ENCODE data around the gene TMEM205. TPM values are rescaled to one million over a fixed set of nuclear protein-coding genes. Genes with fewer than 3 reads are reported as not detected.
"Not testable (repeated sequence)": the region's sequence is repeated elsewhere in the genome, so short reads cannot be mapped to it uniquely, and the experiment has no call there.

Gene TMEM205
- total RNA-seq, 2 experiments from 2014 or later, result 25.9 to 26.7 TPM

DNA sequence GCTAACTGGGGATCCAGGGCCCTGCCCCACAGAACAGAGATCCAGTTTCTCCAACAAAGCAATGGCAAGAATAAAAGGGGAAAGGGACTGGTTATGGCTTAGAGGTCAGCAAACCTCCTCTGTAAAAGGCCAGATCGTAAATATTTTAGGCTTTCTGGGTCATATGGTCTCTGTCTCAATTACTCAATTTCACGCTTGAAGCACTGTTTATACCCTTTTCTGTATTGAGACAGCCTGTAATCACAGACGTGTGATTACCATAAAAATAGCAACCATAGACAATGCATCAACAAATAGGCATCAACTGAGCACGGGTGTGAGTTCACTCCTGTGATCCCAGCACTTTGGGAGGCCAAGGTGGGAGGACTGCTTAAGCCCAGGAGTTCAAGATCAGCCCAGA is 15.9 kb downstream of the TMEM205 start:
- no peak for DNase-seq
- Mint-ChIP-seq H3K36me3 (ENCODE audit: low read depth) (peaks cover 2% of the 10 kb centered on the region), H3K27me3 (no peaks in the 10 kb centered on the region), H3K4me1 (no peaks in the 10 kb centered on the region), H3K4me3 (no peak overlapping the region), H3K27ac (no peak overlapping the region), H3K9me3 (no peaks in the 10 kb centered on the region)
- CTCF ChIA-PET, result no interaction called here
- POLR2A ChIA-PET, result no interaction called here

DNA sequence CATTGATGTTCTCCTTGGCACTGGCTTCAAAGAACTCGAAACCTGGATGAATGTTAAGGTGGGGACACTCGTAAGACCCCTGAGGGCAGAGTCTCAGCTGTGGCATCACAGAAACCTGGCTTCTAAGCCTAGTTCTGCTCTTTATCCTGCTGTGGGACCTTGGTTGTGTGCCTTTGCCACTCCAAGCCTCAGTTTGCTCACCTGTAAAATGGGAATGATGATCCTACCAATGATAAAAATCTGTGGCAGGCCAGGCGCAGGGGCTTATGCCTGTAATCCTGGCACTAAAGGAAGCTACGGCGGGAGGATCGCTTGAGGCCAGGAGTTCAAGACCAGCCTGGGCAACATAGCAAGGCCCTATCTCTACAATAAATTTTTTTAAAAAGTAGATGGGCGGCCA is 20.5 kb downstream of the TMEM205 start:
- H3K27ac Mint-ChIP-seq, result peak overlapping the region; percentile 66
- H3K9me3 Mint-ChIP-seq, result no peaks in the 10 kb centered on the region
- H3K4me1 Mint-ChIP-seq, result peaks cover 17% of the 10 kb centered on the region
- DNase-seq, result no peak
- POLR2A ChIA-PET, result no interaction called here
- H3K4me3 Mint-ChIP-seq, result no peak overlapping the region
- CTCF ChIA-PET, result interaction anchor here (1.1 to 4.4 kb wide), 2 partner anchors 49 to 56 kb away, joined by 3 to 17 read pairs; partner anchors contain the start of gene SWSAP1
- peaks cover 4% of the 10 kb centered on the region for H3K27me3 Mint-ChIP-seq
- H3K36me3 Mint-ChIP-seq (ENCODE audit: low read depth), result peaks cover 2% of the 10 kb centered on the region

DNA sequence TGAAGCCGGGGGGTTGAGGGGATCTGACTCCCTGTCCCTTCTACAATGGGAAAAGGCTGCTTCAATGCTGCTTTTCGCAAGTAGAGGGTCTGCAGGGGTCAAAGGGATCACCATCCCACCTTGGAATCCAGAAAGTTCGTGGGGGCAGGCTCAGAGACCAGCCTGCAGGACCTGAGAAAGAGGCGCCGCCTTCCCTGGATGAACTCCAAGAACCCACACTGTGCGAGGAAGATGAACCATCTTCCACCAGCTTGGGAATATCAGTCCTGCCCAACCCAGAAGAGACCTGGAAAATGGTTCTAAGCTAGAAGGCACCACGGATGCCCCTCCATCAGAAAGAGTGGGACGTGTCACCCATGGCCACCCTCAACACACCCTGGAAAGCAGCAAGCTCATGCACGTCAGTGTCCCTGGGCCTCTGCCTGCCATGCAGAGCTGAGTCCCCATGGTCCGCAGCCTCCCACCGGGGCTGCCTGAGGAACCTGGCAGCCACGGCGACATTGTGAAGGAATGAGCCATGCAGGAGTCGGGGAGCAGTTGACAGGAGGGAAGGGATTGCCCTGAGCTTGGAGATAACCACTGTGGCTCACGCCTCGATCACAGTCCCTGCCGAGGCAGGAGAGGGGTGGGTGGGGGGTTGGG is 21.2 kb downstream of the TMEM205 start:
- ChIA-PET POLR2A (interaction anchor here (0.7 kb wide), 1 partner anchor 52 kb away, joined by 3 read pairs; no protein-coding TSS in a partner anchor), CTCF (interaction anchor here (1.1 to 4.4 kb wide), 3 partner anchors 50 to 158 kb away, joined by 3 to 17 read pairs (median 5); partner anchors contain the start of gene SWSAP1)
- Mint-ChIP-seq H3K36me3 (ENCODE audit: low read depth) (peaks cover 2% of the 10 kb centered on the region), H3K9me3 (no peaks in the 10 kb centered on the region), H3K27me3 (peaks cover 4% of the 10 kb centered on the region), H3K4me3 (no peak overlapping the region), H3K4me1 (peaks cover 17% of the 10 kb centered on the region), H3K27ac (peak overlapping the region; percentile 88)
- no peak for DNase-seq

DNA sequence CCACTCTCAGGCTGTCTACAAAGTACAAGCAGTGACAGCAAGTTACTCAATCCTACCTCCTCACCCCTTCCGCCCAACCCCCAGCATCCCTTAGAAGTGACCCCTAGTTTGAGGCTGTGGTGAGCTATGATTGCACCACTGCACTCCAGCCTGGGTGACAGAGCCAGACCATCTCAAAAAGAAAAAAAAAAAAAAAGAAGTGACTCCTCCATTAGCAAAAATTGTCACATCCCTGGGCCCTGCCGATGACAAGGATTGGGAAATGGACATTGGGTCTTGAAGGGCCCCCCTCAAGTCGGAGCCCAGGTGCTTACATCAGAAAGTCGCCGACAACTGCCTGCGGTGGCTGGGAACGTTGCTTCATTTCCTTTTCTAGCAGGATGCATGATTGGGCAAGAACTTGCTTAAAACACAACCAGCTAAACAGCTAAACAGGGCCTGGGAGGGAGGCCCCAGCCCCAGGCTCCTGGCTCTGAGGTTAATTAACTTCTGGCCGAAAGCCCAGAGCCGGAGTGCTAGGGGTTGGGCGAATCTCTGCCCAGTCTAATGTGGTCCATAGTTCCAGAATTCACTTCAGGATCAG is 21.9 kb downstream of the TMEM205 start:
- Mint-ChIP-seq H3K27me3 (peaks cover 4% of the 10 kb centered on the region), H3K4me1 (peaks cover 17% of the 10 kb centered on the region), H3K9me3 (no peaks in the 10 kb centered on the region), H3K4me3 (peak overlapping the region; percentile 55), H3K27ac (peak overlapping the region; percentile 88), H3K36me3 (ENCODE audit: low read depth) (peaks cover 2% of the 10 kb centered on the region)
- ChIA-PET CTCF (interaction anchor here (0.7 to 4.4 kb wide), 4 partner anchors 51 to 158 kb away, joined by 3 to 17 read pairs (median 4); partner anchors contain the start of gene PRKCSH), POLR2A (interaction anchor here (0.7 to 1.0 kb wide), 2 partner anchors 22 to 51 kb away, joined by 3 to 4 read pairs; partner anchors contain the start of gene TMEM205)
- peak; percentile 52 for DNase-seq

DNA sequence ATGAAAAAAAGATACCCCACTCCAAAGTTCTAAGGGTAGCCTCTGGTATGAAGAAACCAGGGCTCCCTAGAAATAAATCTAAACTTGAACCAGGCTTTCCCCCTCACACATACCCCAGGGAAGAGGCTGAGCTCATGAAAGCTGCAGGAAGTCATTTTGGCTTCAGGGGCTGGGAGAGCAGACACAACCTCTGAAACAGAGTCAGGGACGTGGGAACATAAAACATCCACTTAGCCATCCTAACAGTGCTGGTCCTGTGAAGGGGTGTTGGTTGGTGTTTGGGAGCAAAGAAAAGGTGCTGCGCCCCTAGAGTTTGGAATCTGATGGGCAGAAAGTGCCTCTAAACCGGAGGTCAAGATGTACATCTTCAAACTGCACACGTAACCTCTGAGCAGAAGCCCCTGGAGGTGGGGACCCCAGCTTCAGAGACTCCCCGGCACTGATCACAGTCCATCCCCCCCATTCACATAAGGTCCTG is 22.4 kb downstream of the TMEM205 start:
- Mint-ChIP-seq H3K4me3 (peak overlapping the region; percentile 55), H3K27ac (peak overlapping the region; percentile 88), H3K27me3 (peaks cover 9% of the 10 kb centered on the region)

DNA sequence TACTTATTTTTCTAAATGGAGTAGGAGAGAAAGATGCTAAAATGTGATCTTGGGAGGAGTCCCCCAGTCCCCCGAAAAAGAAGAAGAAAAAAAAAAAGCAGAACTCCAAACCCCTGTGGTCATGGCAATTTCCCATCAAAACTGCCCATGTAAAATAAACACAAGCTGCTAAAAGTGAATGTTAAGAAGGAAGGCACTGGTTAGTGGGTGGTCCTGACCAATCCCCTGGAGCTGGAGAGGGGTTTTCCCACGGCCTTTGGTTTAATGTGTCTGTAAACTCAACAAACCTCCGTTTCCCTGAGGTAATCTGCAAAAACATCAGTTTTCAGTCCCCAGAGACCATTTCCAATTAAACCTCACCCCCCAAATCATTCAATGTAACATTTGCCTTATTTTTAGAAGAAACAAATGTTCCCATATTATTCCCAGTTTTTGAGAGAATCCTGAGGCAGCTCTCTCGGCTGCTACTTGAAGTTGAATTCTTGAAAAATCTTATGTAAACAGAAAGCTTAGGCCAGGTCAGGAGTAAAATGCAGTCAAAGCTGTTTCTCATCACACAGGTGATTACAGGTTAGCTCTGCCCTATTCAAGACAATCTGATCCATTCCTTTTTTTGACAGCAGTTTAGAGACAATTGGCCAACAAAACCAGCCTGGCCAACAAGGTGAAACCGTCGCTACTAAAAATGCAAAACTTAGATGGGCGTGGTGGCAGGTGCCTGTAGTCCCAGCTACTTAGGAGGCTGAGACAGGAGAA is 23.6 kb downstream of the TMEM205 start:
- Mint-ChIP-seq H3K27ac (no peak overlapping the region), H3K4me1 (peaks cover 17% of the 10 kb centered on the region), H3K36me3 (ENCODE audit: low read depth) (peaks cover 2% of the 10 kb centered on the region), H3K27me3 (peaks cover 15% of the 10 kb centered on the region), H3K9me3 (no peaks in the 10 kb centered on the region), H3K4me3 (no peak overlapping the region)
- POLR2A ChIA-PET, result no interaction called here
- CTCF ChIA-PET, result interaction anchor here (0.6 to 1.7 kb wide), 9 partner anchors 10 to 386 kb away, joined by 3 to 4 read pairs (median 3); partner anchors contain the start of genes ODAD3 and PRKCSH
- no peak for DNase-seq

More for the DNA sequence above, 22.4 kb downstream of the TMEM205 start:
- Mint-ChIP-seq H3K9me3 (no peaks in the 10 kb centered on the region), H3K4me1 (peaks cover 17% of the 10 kb centered on the region), H3K36me3 (ENCODE audit: low read depth) (peaks cover 2% of the 10 kb centered on the region)
- no peak for DNase-seq
- ChIA-PET POLR2A (interaction anchor here (0.6 to 1.0 kb wide), 2 partner anchors 17 to 22 kb away, joined by 4 to 5 read pairs; partner anchors contain the start of gene TMEM205), CTCF (interaction anchor here (0.7 to 2.1 kb wide), 6 partner anchors 9 to 159 kb away, joined by 3 to 5 read pairs (median 3); partner anchors contain the start of gene PRKCSH)

DNA sequence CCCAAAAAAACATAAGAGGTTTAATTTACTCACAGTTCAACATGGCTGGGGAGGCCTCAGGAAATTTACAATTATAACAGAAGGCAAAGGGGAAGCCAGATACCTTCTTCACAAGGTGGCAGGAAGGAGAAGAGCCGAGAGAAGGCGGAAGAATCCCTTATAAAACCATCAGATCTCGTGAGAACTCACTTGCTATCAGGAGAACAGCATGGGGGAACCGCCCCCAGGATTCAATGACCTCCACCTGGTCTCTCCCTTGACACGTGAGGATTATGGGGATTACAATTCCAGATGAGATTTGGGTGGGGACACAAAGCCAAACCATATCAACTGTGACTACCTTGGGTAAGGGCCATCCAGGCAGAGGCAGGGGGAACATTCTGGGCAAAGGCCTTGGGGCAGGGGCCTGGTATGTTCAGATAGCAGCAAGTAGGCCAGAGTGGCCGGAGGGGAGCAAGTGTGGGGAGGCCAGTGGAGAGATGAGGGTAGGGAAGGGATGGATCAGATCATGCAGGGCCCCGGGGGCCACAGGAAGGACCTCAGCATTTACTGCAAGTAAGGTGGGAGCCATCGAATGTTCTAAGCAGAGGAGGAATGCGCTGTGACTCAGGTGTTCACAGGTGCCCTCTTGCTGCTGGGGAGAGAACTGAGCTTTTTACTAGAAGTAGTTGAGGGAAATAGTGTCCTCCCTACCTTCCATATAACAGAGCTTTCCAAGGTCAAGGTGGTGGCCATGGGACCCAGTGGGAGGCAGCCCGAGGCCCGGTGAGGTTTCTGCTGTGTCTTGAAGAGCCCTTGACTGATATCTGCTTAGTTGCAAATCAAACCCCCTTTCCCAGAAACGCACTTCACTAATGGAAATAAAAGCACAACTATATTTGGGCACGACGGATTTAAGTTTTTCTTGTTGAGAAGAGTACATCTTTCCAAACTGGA is 24.6 kb downstream of the TMEM205 start:
- CTCF ChIA-PET, result interaction anchor here (0.9 to 1.3 kb wide), 2 partner anchors 11 to 24 kb away, joined by 3 to 4 read pairs; no protein-coding TSS in a partner anchor
- Mint-ChIP-seq H3K4me3 (no peak overlapping the region), H3K27ac (peak overlapping the region; percentile 20), H3K4me1 (peaks cover 17% of the 10 kb centered on the region), H3K27me3 (peaks cover 17% of the 10 kb centered on the region), H3K36me3 (ENCODE audit: low read depth) (peaks cover 2% of the 10 kb centered on the region), H3K9me3 (no peaks in the 10 kb centered on the region)
- no peak for DNase-seq
- POLR2A ChIA-PET, result no interaction called here

DNA sequence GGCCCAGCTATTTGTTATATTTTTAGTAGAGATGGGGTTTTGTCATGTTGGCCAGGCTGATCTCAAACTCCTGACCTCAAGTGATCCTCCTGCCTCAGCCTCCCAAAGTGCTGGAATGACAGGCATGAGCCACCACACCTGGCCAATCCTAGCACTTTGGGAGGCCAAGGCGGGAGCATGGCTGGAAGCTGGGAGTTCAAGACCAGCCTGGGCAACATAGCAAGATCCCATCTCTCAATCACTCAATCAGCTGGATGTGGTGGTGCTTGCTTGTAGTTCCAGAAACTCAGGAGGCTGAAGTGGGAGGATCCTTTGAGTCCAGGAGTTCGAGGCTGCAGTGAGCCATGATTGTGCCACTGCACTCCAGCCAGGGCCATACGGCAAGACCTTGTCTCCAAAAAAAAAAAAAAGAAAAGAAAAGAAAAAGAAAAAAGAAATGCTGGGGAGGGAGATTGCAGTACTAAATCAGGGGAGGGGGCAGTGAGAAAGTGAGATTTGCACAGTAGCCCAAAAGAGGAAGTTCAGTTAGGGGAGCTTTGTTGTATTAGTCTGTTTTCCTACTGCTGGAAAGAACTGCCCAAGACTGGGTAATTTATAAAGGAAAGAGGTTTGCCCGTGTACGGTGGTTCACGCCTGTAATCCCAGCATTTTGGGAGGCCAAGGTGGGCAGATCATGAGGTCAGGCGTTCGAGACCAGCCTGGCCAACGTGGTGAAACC is 25.6 kb downstream of the TMEM205 start:
- H3K27ac Mint-ChIP-seq; H3K36me3 Mint-ChIP-seq (ENCODE audit: low read depth); H3K9me3 Mint-ChIP-seq; DNase-seq; POLR2A ChIA-PET; H3K4me3 Mint-ChIP-seq: not testable (repeated sequence)
- CTCF ChIA-PET, result interaction anchor here (0.9 kb wide), 1 partner anchor 12 kb away, joined by 3 read pairs; no protein-coding TSS in a partner anchor
- Mint-ChIP-seq H3K27me3 (peaks cover 17% of the 10 kb centered on the region), H3K4me1 (peaks cover 17% of the 10 kb centered on the region)

DNA sequence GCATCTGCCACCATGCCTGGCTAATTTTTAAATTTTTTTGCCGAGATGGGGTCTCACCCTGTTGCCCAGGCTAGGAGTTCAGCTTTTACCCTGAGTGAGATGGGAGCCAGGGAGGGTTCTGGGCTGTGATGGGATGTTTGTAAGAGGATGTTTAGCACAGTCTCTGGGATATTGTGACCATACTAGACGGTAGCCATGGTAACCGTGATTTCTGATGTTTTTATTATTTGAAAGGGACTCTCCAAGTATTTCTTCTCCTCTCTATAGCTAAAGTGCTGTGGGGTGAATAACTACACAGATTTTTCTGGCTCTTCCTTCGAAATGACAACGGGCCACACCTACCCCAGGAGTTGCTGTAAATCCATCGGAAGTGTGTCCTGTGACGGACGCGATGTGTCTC is 39.7 kb downstream of the TMEM205 start:
- H3K27me3 Mint-ChIP-seq, result no peaks in the 10 kb centered on the region
- no peak overlapping the region for H3K4me3 Mint-ChIP-seq
- no peaks in the 10 kb centered on the region for H3K4me1 Mint-ChIP-seq
- ChIA-PET CTCF (interaction anchor here (1.4 kb wide), 1 partner anchor 176 kb away, joined by 6 read pairs; no protein-coding TSS in a partner anchor), POLR2A (interaction anchor here (0.5 kb wide), 1 partner anchor 17 kb away, joined by 5 read pairs; no protein-coding TSS in a partner anchor)
- H3K36me3 Mint-ChIP-seq (ENCODE audit: low read depth), result no peaks in the 10 kb centered on the region
- no peak for DNase-seq
- H3K9me3 Mint-ChIP-seq, result no peaks in the 10 kb centered on the region
- H3K27ac Mint-ChIP-seq, result no peak overlapping the region

DNA sequence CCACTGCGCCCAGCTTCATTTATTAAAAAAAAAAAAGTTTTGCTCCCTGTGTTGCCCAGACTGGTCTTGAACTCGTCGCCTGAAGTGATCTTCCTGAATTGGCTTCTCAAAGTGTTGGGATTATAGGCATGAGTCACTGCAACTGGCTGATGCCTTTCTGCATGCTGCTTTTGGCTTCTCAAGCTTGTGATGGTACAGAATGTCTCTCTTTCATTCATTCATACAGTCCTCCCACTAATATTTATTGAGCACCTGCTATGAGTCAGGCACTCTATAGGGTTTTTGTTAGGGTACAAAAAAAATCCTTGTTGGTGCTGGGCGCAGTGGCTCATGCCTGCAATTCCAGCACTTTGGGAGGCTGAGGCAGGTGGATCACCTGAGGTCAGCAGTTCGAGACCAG is 41.1 kb downstream of the TMEM205 start:
- DNase-seq, result no peak
- POLR2A ChIA-PET, result no interaction called here
- Mint-ChIP-seq H3K4me1 (no peaks in the 10 kb centered on the region), H3K9me3 (no peaks in the 10 kb centered on the region), H3K4me3 (no peak overlapping the region), H3K36me3 (ENCODE audit: low read depth) (no peaks in the 10 kb centered on the region), H3K27me3 (peaks cover 9% of the 10 kb centered on the region), H3K27ac (no peak overlapping the region)
- CTCF ChIA-PET, result no interaction called here

DNA sequence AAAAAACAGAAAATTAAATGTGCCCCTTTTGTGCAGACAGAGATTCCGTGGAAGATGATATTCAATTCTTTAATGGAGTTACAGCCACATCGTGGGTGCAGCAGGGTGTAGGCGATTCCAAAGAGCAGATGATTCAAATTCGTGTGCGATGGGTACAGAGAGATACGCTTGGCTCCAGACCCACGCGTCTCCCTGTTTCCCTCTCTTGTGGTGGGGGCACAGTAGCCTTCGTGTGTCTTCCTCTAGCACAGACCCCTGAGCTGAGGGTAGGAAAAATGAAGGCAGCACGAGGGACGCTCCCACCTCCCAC is 45.3 kb downstream of the TMEM205 start:
- no peaks in the 10 kb centered on the region for H3K36me3 Mint-ChIP-seq (ENCODE audit: low read depth)
- H3K4me3 Mint-ChIP-seq, result no peak overlapping the region
- no peak for DNase-seq
- ChIA-PET CTCF (no interaction called here), POLR2A (no interaction called here)
- H3K4me1 Mint-ChIP-seq, result no peaks in the 10 kb centered on the region
- H3K27me3 Mint-ChIP-seq, result peaks cover 19% of the 10 kb centered on the region
- no peaks in the 10 kb centered on the region for H3K9me3 Mint-ChIP-seq
- H3K27ac Mint-ChIP-seq, result no peak overlapping the region

Data from activated CD4-positive, alpha-beta T cell treated with anti-CD3 and anti-CD28 coated beads, Interleukin-2, amount 10 ng/mL, durations not matched to agents 7 days and 5 days (primary cell).